Left lung (tissue), 10 donors: ENCODE results near the gene NCKAP1. TPM values are rescaled to one million over a fixed set of nuclear protein-coding genes. Genes with fewer than 3 reads are reported as not detected.
A peak's percentile ranks its signal among the peaks of the same experiment; 100 is the strongest.
"Not testable (repeated sequence)": the region's sequence is repeated elsewhere in the genome, so short reads cannot be mapped to it uniquely, and the experiment has no call there.

Experiments
- ATAC-seq: fragments of 200-7000 bp; cut with Tn5 transposase; one replicate; pipeline ENCODE4 v1.9.1; 2020; ENCODE audit warnings: moderate library complexity
- DNase-seq, 4 donors: peaks; one replicate each; pipeline ENCODE4 v3.0.0-alpha.2; 2013 to 2020
- H3K27ac ChIP-seq, 2 donors: fragments of 200-600 bp; sonication (generic) in 1 of 2; one replicate each; pipeline versions ENCODE4 v1.5.0 to v1.8.0; 2020 to 2021
- H3K27me3 ChIP-seq, 2 donors: fragments of 200-600 bp; sonication (generic) in 1 of 2; one replicate each; pipeline versions ENCODE4 v1.5.0 to v1.8.0; 2020 to 2021
- H3K36me3 ChIP-seq, 2 donors: fragments of 200-600 bp; sonication (generic) in 1 of 2; one replicate each; pipeline versions ENCODE4 v1.5.0 to v1.8.0; 2020 to 2021
- H3K4me1 ChIP-seq, 2 donors: fragments of 200-600 bp; one replicate each; pipeline ENCODE4 v1.8.0; 2021
- H3K4me3 ChIP-seq, 2 donors: fragments of 200-600 bp; sonication (generic) in 1 of 2; one replicate each; pipeline versions ENCODE4 v1.5.0 to v1.8.0; 2020 to 2021; ENCODE audit warnings: mild to moderate bottlenecking in 1 of 2
- H3K9me3 ChIP-seq, 2 donors: fragments of 200-600 bp; sonication (generic) in 1 of 2; one replicate each; pipeline versions ENCODE4 v1.5.0 to v1.8.0; 2020 to 2021
- CTCF ChIP-seq, 2 donors: fragments of 200-600 bp; sonication (generic) in 1 of 2; IDR thresholded peaks; one replicate each; pipeline versions ENCODE4 v1.5.0 to v1.8.0; 2021; ENCODE audit warnings: antibody characterized with exemption in 2 of 2
- intact Hi-C, 2 donors: fragments of 100-400 bp; cut with DNase I; formaldehyde crosslinking; loops; one replicate each; pipeline versions ENCODE4 v1.11.2 to v1.14.2; 2022
- polyA plus RNA-seq, 6 donors: library from polyadenylated mRNA; unstranded; fragments of 120-200 nt; gene quantifications; one replicate each; pipeline ENCODE4 v1.2.1, GENCODE V29; 2013; ENCODE audit not compliant: insufficient read length in 6 of 6
- total RNA-seq, 2 donors: library from RNA; stranded (reverse); fragmentation: NEBNext Ultra II Directional; extraction: Animal tissue kit (Norgen Biotek cat#: 25700); gene quantifications; one replicate each; pipeline ENCODE4 v1.2.1, GENCODE V29; 2021
- donor health status: DM: no; HTN: yes; CAD: no.
- donor health status: DM: no; HTN: no; CAD: no.

NCKAP1 gene
- total and polyA plus RNA-seq, 8 donors: 98.3 to 128 (median 117) TPM

DNA sequence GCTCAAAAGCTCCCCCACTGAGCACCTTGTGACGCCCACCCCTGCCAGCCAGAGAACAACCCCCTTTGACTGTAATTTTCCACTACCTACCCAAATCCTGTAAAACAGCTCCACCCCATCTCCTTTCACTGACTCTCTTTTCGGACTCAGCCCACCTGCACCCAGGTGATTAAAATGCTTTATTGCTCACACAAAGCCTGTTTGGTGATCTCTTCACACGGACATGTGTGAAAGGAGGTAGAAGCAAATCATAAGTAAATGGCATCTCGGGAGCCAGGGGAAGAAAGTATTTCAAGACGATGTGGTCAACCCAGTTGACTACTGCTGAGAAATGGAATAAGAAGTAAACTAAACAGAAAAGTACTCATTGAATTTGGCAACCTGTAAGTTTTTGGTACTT, 11.2 kb upstream of the NCKAP1 start:
- intact Hi-C loops: no loop called here

DNA sequence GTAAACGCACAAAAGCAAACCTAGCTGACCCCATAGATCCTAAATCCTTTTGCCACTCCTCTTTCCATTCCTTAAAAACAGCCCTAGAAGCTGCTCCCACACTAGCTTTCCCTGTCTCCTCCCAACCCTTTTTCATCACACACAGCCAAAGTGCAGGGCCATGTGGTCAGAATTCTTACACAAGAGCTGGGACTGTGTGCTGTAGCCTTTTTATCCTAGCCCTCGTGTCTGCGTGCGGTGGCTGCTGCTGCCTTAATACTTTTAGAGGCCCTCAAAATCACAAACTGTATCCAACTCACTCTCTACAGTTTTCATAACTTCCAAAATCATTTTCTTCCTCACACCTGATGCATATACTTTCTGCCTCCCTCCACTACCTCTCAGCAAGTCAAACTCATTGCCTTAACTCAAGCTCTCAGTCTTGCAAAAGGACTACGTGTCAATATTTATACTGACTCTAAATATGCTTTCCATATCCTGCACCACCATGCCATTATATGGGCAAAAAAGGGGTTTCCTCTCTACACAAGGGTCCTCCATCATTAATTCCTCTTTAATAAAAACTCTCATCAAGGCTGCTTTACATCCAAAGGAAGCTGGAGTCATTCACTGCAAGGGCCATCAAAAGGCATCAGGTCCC, 9.3 kb upstream of the NCKAP1 start:
- intact Hi-C loops, DNase-seq, H3K4me3 ChIP-seq, H3K36me3 ChIP-seq, ATAC-seq, H3K27ac ChIP-seq, H3K4me1 ChIP-seq: not testable (repeated sequence)
- peaks cover 0 to 16% of the 10 kb centered on the region in 2 donors for H3K9me3 ChIP-seq
- H3K27me3 ChIP-seq: peaks cover 0 to 57% of the 10 kb centered on the region in 2 donors

More for the DNA sequence above, 11.2 kb upstream of the NCKAP1 start:
- no peaks in the 10 kb centered on the region for H3K36me3 ChIP-seq
- ATAC-seq: no peak
- no peak for DNase-seq
- no peak overlapping the region for H3K27ac ChIP-seq
- no peak overlapping the region for H3K4me3 ChIP-seq
- no peaks in the 10 kb centered on the region for H3K4me1 ChIP-seq
- H3K27me3 ChIP-seq: peaks cover 0 to 51% of the 10 kb centered on the region in 2 donors
- TF ChIP-seq CTCF (IDR thresholded peaks at IDR 0.05): no peak
- peaks cover 0 to 16% of the 10 kb centered on the region in 2 donors for H3K9me3 ChIP-seq

GRCh38 chr2:183043580-183043979, 5.3 kb upstream of the NCKAP1 start:
- H3K36me3 ChIP-seq, H3K27ac ChIP-seq, intact Hi-C loops, H3K4me3 ChIP-seq, H3K4me1 ChIP-seq, ATAC-seq, DNase-seq: not testable (repeated sequence)
- Histone ChIP-seq H3K9me3 (peaks cover 0 to 16% of the 10 kb centered on the region in 2 donors), H3K27me3 (peaks cover 0 to 75% of the 10 kb centered on the region in 2 donors)

DNA sequence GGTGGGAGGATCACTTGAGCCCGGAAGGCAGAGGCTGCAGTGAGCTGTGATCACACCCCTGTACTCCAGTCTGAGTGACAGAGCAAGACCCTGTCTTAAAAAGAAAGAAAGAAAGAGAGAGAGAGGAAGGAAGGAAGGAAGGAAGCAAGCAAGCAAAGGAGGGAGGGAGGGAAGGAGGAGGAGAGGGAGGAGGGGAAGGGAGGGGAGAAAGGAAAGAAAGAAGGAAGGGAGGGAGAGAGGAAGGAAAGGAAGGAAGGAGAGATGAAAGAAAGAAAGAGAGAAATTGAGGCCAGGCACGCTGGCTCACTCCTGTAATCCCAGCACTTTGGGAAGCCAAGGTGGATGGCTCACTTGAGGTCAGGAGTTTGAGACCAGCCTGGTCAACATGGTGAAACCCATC, 2.3 kb upstream of the NCKAP1 start:
- Histone ChIP-seq H3K9me3 (no peaks in the 10 kb centered on the region), H3K27me3 (peaks cover 0 to 90% of the 10 kb centered on the region in 2 donors), H3K4me3 (no peak overlapping the region), H3K4me1 (peaks cover 4 to 20% of the 10 kb centered on the region in 2 donors), H3K36me3 (no peaks in the 10 kb centered on the region), H3K27ac (no peak overlapping the region)
- DNase-seq: no peak
- intact Hi-C loops: no loop called here
- no peak for ATAC-seq
- no peak for TF ChIP-seq CTCF (IDR thresholded peaks at IDR 0.05)

DNA sequence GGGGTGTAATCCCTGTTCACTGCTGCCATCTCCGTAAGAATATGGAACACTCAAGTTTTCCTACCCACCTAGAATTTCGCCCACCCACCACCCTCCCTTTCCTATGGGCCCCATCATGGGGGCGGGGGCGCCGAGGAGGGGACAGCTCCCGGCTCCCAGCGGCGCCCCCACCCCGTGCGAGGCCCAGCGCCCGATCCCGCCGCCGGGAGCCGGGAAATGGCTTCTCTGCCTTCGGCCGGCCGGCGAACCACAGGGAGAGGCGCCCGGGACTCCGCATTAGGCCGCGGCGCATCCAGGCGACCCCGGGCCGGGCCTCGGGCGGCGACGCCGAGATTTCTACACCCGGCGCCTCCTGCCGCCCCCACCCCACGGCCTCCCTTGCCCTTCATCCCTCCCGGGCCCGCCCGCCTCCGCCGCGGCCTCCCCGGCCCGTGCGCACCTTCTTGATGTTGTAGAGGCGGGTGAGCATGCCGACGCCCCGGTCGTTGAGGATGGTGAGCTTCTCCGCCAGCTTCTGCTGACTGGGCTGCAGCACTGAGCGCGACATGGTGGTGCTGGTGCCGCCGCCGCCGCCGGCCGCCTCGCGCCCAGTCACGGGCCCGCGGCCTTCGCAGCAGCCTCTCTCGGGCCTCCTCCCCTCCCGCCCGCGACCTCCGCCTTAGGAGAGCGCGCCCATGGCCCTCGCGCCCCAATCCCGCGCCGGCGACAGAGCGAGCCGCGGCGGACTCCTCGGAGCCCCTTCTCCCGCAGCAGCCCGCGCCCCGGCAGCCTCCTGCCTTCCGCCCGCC, 510 bp downstream of the NCKAP1 start:
- Histone ChIP-seq H3K27me3 (peaks cover 0 to 99% of the 10 kb centered on the region in 2 donors), H3K4me3 (peak overlapping the region; percentile 56 to 64), H3K4me1 (peaks cover 4 to 34% of the 10 kb centered on the region in 2 donors), H3K9me3 (no peaks in the 10 kb centered on the region), H3K36me3 (no peaks in the 10 kb centered on the region), H3K27ac (peak overlapping the region; percentile 93 to 99)
- intact Hi-C loops: no loop called here
- TF ChIP-seq CTCF (IDR thresholded peaks at IDR 0.05): no peak
- DNase-seq (peak; percentile 46 to 80 (median 54)), ATAC-seq (peak; percentile 54)

GRCh38 chr2:183037074-183037552, 1.1 kb downstream of the NCKAP1 start:
- intact Hi-C loops: no loop called here
- H3K27ac ChIP-seq: peak overlapping the region; percentile 93 to 99
- no peaks in the 10 kb centered on the region for H3K9me3 ChIP-seq
- H3K4me1 ChIP-seq: peaks cover 4 to 40% of the 10 kb centered on the region in 2 donors
- DNase-seq: no peak
- TF ChIP-seq CTCF (IDR thresholded peaks at IDR 0.05): no peak
- ATAC-seq: peak; percentile 48
- no peaks in the 10 kb centered on the region for H3K36me3 ChIP-seq
- H3K4me3 ChIP-seq: peak overlapping the region; percentile 56 to 64
- peaks cover 0 to 99% of the 10 kb centered on the region in 2 donors for H3K27me3 ChIP-seq
